Kidney epithelial cell (primary cell): ENCODE results near the gene SEPTIN12. TPM values are rescaled to one million over a fixed set of nuclear protein-coding genes. Genes with fewer than 3 reads are reported as not detected.

Experiments
- DNase-seq: peaks from one replicate; pipeline ENCODE4 v3.0.0-alpha.2; 2010; ENCODE audit warnings: low read depth
- H3K27me3 ChIP-seq: 2 replicates; pipeline ENCODE4 v1.6.0; 2011; ENCODE audit warnings: low read length; ENCODE audit not compliant: control insufficient read depth, insufficient read depth
- H3K36me3 ChIP-seq: 2 replicates; pipeline ENCODE4 v1.5.1; 2011; ENCODE audit warnings: low read length; ENCODE audit not compliant: control insufficient read depth, insufficient read depth
- H3K4me3 ChIP-seq: 2 replicates; pipeline ENCODE4 v1.5.1; 2011; ENCODE audit warnings: low read depth, mild to moderate bottlenecking, control low read depth, low read length
- total RNA-seq: library from RNA; depleted of rRNA; stranded (reverse); fragments of >200 nt; gene quantifications from 2 replicates; pipeline ENCODE4 v1.2.3, GENCODE V29; 2015
- TF ChIP-seq, protein P1 (sequence below): IDR thresholded peaks from 2 replicates; pipeline ENCODE4 v1.5.1; 2011; ENCODE audit warnings: mild to moderate bottlenecking, moderate library complexity, low read length, control low read depth, inconsistent platforms; ENCODE audit not compliant: insufficient read depth, poor library complexity, severe bottlenecking

The SEPTIN12 gene
- total RNA-seq, 1 donor from 2014 or later = not detected

DNA sequence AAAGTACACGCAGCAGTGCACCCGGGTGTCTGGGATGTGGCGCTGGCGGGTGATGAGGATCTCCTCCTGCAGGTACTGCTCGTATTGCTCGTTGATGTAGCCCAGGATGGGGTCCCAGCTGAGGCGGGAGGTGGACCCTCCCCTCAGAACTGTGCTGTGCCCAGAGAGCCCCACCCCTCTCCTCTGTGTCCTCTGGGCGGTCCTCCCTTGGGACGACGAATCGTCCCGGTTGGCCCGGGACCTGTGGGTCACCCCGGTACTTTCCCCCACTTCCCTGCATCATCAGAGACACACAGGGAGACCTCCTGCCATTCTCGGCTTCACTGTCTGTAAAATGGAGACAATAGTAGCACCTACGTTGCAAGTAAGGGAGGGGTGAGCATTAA is 4.2 kb downstream of the SEPTIN12 start:
- H3K36me3 ChIP-seq = no peaks in the 10 kb centered on the region
- H3K4me3 ChIP-seq = no peak overlapping the region
- H3K27me3 ChIP-seq = no peaks in the 10 kb centered on the region
- TF ChIP-seq, protein P1, sequence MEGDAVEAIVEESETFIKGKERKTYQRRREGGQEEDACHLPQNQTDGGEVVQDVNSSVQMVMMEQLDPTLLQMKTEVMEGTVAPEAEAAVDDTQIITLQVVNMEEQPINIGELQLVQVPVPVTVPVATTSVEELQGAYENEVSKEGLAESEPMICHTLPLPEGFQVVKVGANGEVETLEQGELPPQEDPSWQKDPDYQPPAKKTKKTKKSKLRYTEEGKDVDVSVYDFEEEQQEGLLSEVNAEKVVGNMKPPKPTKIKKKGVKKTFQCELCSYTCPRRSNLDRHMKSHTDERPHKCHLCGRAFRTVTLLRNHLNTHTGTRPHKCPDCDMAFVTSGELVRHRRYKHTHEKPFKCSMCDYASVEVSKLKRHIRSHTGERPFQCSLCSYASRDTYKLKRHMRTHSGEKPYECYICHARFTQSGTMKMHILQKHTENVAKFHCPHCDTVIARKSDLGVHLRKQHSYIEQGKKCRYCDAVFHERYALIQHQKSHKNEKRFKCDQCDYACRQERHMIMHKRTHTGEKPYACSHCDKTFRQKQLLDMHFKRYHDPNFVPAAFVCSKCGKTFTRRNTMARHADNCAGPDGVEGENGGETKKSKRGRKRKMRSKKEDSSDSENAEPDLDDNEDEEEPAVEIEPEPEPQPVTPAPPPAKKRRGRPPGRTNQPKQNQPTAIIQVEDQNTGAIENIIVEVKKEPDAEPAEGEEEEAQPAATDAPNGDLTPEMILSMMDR = no peak
- DNase-seq = no peak

DNA sequence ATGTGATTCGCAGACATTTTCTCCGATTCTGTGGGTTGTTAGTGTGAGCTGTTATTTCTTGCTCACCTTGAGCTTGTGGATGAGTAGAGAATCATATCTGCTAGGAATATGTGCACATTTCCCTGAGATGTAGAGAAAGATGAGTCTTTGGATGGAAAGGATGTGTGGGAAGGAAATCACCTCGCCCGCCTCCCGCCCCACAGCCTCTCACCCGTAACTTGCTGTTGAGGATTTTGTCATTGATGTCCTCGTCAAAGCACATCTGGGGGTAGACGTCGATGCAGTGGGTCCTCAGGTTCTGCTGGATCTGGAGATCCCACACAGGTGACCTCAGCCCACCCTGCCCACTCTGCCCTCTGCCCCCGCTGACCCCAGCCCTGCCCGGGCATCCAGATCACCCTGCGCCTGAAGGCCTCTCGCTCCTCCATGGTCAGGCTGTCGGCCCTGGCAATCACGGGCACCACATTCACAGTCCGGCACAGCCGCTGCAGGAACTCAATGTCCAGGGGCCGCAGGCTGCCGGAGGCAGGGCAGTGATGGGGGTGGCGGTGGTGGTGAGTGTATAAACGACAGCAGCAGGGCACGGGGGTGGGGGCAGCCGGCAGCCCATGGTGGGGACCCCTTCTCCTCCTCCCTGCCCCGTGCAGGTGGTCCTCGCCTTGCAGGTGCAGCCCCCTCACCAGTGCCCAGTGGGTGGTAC is 4.7 kb downstream of the SEPTIN12 start:
- Histone ChIP-seq H3K36me3 (no peaks in the 10 kb centered on the region), H3K4me3 (no peak overlapping the region), H3K27me3 (no peaks in the 10 kb centered on the region)
- TF ChIP-seq, protein P1 = no peak
- no peak for DNase-seq

DNA sequence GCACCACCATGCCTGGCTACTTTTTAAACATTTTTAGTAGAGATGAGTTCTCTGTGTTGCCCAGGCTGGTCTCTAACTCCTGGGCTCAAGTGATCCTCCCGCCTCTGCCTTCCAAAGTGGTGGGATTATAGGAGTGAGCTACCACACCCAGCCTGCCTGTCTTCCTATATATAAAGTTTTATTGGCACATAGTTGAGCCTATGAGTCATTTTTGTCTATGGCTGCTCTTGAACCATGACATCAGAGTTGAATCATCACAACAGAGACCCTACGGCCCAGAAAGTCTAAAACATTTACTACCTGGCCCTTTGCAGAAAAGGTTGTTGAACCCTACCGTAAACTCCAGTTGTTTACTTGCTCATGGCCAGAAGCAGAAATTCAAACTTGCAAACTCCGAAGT is 7.9 kb downstream of the SEPTIN12 start:
- DNase-seq = no peak
- H3K27me3 ChIP-seq = no peaks in the 10 kb centered on the region
- no peak overlapping the region for H3K4me3 ChIP-seq
- TF ChIP-seq, protein P1 = no peak
- H3K36me3 ChIP-seq = no peaks in the 10 kb centered on the region

DNA sequence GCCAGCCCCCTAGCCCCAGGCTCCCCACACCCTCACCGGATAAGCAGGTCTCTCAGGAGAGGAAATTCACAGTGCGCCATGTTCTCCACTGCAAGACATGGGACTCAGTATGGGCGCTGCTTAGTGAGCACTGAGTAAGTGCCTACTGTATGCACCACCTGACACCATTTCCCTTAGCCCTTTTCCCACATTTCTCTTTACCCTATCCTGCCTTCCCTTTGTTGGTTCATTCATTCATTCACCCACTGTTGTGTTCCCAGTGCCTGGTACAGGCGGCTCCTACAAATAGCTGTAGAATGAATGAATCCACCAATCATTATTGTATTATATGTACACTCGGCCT is 10.1 kb downstream of the SEPTIN12 start:
- TF ChIP-seq, protein P1 = no peak

DNA sequence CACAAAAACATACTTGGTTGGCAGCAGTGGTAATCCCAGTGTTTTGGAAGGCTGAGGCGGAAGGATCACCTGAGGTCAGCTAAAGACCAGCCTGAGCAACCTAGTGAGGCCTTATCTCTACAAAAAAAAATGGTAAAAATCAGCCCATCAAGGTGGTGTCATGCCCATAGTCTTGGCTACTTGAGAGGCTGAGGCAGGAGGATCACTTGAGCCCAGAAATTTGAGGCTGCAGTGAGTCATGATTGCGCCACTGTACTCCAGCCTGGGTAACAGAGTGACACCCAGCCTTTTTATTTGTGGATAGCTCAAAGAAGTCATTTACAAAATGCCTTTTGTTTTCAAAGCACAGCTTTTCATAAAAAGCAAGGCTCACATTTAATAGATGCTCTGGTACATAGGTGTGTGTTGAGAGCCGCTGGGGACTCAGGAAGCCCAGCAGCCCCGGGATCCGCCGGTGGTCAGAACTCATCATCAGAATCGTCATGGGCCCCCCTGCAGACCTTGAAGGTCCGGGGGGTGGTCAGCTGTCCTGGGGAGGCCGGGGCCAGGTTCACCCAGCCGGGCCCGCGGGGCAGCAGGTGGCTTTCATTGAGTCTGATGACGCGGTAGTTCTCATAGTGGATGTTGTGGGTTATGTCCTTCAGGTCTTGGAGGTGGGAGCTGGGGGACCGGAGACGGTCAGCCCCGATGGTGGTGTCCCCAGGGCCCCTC is 10.7 kb downstream of the SEPTIN12 start:
- no peak for DNase-seq
- TF ChIP-seq, protein P1 = no peak

More for the DNA sequence above, 10.1 kb downstream of the SEPTIN12 start:
- DNase-seq = no peak
- Histone ChIP-seq H3K27me3 (no peaks in the 10 kb centered on the region), H3K4me3 (no peak overlapping the region), H3K36me3 (no peaks in the 10 kb centered on the region)

DNA sequence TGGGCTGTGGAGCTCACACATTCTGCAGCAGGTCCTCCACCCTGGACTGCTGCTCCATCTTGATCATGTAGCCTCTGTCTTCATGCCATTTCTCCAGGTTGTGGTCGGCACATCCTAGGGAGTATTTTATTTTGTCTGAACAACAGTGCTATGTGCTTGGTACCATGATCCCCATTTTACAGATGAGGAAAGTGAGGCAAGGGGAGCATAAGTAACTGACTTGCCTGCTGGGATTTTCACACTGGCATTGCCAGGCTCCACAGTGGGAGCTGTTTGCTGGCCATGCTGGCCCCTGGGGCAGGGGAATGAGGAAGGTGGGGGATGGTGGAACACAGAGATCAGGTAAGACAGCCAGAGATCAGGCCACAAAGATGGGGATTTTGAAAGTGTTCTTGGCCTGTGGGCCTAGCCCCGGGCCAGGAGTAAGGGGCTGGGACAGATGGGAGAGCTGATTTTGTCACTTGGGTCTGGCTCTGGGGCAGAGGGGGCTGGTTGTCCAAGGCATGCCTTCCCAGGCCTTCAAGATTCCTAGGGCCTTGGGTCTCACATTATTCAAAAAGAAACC is 11.9 kb downstream of the SEPTIN12 start:
- Histone ChIP-seq H3K27me3 (no peaks in the 10 kb centered on the region), H3K4me3 (no peak overlapping the region), H3K36me3 (no peaks in the 10 kb centered on the region)
- TF ChIP-seq, protein P1 = no peak
- DNase-seq = no peak

More for the DNA sequence above, 10.7 kb downstream of the SEPTIN12 start:
- no peaks in the 10 kb centered on the region for H3K36me3 ChIP-seq
- no peak overlapping the region for H3K4me3 ChIP-seq
- no peaks in the 10 kb centered on the region for H3K27me3 ChIP-seq
